ENCODE results near the gene BAHCC1. TPM values are rescaled to one million over a fixed set of nuclear protein-coding genes. Genes with fewer than 3 reads are reported as not detected.

The BAHCC1 gene
- total and polyA plus RNA-seq, 9 of the 15 experiments (the other 6 are each of a cell fraction or from before 2014, with no cell fraction given) = 0.14 to 26.9 (median 5.0) TPM

DNA sequence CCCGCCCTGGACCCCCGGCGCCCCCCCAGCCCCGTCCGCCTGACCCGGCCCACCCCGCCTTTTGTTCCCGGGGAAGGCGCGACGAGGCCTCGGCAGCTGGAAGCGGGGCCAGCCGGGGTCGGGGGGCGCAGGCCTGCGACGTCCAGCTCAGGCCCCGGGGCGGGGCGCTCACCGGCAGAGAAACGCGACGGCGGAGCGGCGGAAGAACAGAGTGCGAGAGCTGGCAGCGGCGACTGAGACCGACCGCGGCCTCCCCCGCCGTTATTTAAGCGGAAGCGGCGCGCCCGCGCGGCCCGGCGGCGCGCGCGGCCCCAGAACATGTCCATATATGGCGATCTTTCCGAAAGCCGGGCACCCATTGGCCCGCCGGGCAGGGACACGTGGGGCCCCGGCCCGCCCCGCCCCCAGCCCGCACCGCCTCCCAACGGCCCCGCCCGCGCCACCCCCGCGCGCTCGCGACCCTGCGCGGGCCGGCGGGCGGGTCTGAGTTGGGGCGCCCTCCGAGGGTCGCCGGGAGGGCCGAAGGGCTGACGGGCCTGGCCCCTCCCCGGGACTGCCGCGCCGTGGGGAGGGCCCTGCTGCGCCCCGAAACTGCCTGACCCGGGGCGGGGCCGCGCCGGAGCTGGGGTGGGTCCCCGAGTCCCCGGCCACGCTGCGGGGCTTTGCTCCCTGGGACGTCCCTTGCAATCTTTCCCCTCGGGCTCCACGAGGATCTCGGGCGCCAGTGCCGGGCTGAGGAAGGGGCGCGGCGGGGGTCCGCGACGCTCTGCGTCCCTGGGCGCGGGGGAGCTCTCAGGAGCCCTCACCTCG, 117.5 kb downstream of the BAHCC1 start, which contains the start of gene ACTG1 (continued):
- TF ChIP-seq SAFB (IDR thresholded peaks at IDR 0.05; ENCODE audit: borderline replicate concordance, low read depth, low read length) (peak; percentile 99), CEBPG (CRISPR knock-in tag; IDR thresholded peaks at IDR 0.05) (no peak), CEBPG (tag; conservative IDR thresholded peaks at IDR 0.05 in 1 of 2, IDR thresholded peaks at IDR 0.05 in 1 of 2) (no peak), ZNF778 (CRISPR knock-in tag; IDR thresholded peaks at IDR 0.05) (no peak), NR2C2 (CRISPR knock-in tag; IDR thresholded peaks at IDR 0.05) (0 out of 2 replicates have a peak, but pooled peaks have one; percentile 53), NR2C2 (tag; IDR thresholded peaks at IDR 0.05) (peak; percentile 62; the same call in 1 of the 2 replicates), NUFIP1 (IDR thresholded peaks at IDR 0.05; ENCODE audit: partially characterized antibody) (no peak), TEAD4 (IDR thresholded peaks at IDR 0.05; ENCODE audit: low read length) (no peak; the same call in 1 of the 2 replicates), TEAD4 (CRISPR knock-in tag; IDR thresholded peaks at IDR 0.05; ENCODE audit: borderline replicate concordance) (no peak), GATAD2B (IDR thresholded peaks at IDR 0.05; ENCODE audit: borderline replicate concordance) (peak; percentile 100), BMI1 (IDR thresholded peaks at IDR 0.05; ENCODE audit: low read length) (no peak), RBM39 (optimal IDR thresholded peaks at IDR 0.05; ENCODE audit: low read depth, low read length) (no peak), SMC3 (conservative IDR thresholded peaks at IDR 0.05; ENCODE audit: insufficient read depth, low read depth, low read length) (no peak), ZNF766 (CRISPR knock-in tag; conservative IDR thresholded peaks at IDR 0.05) (peak; percentile 96)
- TF ChIP-seq, protein P1, sequence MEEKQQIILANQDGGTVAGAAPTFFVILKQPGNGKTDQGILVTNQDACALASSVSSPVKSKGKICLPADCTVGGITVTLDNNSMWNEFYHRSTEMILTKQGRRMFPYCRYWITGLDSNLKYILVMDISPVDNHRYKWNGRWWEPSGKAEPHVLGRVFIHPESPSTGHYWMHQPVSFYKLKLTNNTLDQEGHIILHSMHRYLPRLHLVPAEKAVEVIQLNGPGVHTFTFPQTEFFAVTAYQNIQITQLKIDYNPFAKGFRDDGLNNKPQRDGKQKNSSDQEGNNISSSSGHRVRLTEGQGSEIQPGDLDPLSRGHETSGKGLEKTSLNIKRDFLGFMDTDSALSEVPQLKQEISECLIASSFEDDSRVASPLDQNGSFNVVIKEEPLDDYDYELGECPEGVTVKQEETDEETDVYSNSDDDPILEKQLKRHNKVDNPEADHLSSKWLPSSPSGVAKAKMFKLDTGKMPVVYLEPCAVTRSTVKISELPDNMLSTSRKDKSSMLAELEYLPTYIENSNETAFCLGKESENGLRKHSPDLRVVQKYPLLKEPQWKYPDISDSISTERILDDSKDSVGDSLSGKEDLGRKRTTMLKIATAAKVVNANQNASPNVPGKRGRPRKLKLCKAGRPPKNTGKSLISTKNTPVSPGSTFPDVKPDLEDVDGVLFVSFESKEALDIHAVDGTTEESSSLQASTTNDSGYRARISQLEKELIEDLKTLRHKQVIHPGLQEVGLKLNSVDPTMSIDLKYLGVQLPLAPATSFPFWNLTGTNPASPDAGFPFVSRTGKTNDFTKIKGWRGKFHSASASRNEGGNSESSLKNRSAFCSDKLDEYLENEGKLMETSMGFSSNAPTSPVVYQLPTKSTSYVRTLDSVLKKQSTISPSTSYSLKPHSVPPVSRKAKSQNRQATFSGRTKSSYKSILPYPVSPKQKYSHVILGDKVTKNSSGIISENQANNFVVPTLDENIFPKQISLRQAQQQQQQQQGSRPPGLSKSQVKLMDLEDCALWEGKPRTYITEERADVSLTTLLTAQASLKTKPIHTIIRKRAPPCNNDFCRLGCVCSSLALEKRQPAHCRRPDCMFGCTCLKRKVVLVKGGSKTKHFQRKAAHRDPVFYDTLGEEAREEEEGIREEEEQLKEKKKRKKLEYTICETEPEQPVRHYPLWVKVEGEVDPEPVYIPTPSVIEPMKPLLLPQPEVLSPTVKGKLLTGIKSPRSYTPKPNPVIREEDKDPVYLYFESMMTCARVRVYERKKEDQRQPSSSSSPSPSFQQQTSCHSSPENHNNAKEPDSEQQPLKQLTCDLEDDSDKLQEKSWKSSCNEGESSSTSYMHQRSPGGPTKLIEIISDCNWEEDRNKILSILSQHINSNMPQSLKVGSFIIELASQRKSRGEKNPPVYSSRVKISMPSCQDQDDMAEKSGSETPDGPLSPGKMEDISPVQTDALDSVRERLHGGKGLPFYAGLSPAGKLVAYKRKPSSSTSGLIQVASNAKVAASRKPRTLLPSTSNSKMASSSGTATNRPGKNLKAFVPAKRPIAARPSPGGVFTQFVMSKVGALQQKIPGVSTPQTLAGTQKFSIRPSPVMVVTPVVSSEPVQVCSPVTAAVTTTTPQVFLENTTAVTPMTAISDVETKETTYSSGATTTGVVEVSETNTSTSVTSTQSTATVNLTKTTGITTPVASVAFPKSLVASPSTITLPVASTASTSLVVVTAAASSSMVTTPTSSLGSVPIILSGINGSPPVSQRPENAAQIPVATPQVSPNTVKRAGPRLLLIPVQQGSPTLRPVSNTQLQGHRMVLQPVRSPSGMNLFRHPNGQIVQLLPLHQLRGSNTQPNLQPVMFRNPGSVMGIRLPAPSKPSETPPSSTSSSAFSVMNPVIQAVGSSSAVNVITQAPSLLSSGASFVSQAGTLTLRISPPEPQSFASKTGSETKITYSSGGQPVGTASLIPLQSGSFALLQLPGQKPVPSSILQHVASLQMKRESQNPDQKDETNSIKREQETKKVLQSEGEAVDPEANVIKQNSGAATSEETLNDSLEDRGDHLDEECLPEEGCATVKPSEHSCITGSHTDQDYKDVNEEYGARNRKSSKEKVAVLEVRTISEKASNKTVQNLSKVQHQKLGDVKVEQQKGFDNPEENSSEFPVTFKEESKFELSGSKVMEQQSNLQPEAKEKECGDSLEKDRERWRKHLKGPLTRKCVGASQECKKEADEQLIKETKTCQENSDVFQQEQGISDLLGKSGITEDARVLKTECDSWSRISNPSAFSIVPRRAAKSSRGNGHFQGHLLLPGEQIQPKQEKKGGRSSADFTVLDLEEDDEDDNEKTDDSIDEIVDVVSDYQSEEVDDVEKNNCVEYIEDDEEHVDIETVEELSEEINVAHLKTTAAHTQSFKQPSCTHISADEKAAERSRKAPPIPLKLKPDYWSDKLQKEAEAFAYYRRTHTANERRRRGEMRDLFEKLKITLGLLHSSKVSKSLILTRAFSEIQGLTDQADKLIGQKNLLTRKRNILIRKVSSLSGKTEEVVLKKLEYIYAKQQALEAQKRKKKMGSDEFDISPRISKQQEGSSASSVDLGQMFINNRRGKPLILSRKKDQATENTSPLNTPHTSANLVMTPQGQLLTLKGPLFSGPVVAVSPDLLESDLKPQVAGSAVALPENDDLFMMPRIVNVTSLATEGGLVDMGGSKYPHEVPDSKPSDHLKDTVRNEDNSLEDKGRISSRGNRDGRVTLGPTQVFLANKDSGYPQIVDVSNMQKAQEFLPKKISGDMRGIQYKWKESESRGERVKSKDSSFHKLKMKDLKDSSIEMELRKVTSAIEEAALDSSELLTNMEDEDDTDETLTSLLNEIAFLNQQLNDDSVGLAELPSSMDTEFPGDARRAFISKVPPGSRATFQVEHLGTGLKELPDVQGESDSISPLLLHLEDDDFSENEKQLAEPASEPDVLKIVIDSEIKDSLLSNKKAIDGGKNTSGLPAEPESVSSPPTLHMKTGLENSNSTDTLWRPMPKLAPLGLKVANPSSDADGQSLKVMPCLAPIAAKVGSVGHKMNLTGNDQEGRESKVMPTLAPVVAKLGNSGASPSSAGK (IDR thresholded peaks at IDR 0.05) = no peak
- TF ChIP-seq, protein P2, sequence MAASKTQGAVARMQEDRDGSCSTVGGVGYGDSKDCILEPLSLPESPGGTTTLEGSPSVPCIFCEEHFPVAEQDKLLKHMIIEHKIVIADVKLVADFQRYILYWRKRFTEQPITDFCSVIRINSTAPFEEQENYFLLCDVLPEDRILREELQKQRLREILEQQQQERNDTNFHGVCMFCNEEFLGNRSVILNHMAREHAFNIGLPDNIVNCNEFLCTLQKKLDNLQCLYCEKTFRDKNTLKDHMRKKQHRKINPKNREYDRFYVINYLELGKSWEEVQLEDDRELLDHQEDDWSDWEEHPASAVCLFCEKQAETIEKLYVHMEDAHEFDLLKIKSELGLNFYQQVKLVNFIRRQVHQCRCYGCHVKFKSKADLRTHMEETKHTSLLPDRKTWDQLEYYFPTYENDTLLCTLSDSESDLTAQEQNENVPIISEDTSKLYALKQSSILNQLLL (CRISPR knock-in tag; IDR thresholded peaks at IDR 0.05; ENCODE audit: borderline replicate concordance) = no peak
